NCI-H2107 treated with DMSO at 0.1 percent for 48 hours (cell line): Measurements from ENCODE around the gene PCK1.

ENCODE experiments used
- DNase-seq: peaks from one replicate; lab custom pipeline; 2025; ENCODE audit not compliant: unreplicated experiment; lab: John Stamatoyannopoulos, UW

The PCK1 gene

GRCh38 chr20:57559658-57560553, 1.0 kb upstream of the PCK1 start:
- no peak for DNase-seq

GRCh38 chr20:57561356-57562279, 708 bp downstream of the PCK1 start:
- no peak for DNase-seq

GRCh38 chr20:57562541-57563465, 1.9 kb downstream of the PCK1 start:
- no peak for DNase-seq

- DNase-seq, result no peak
Measured at GRCh38 chr20:57563522-57563921, 2.6 kb downstream of the PCK1 start.

- no peak for DNase-seq
Measured at GRCh38 chr20:57564180-57564802, 3.4 kb downstream of the PCK1 start.

GRCh38 chr20:57564951-57565642, 4.2 kb downstream of the PCK1 start:
- DNase-seq, result no peak

GRCh38 chr20:57566399-57566798, 5.5 kb downstream of the PCK1 start:
- no peak for DNase-seq

GRCh38 chr20:57566803-57567459, 6.0 kb downstream of the PCK1 start:
- DNase-seq, result no peak

GRCh38 chr20:57567471-57568079, 6.7 kb downstream of the PCK1 start:
- DNase-seq, result no peak

GRCh38 chr20:57568088-57568896, 7.4 kb downstream of the PCK1 start:
- DNase-seq, result no peak

- DNase-seq, result no peak
Measured at GRCh38 chr20:57568960-57569359, 8.1 kb downstream of the PCK1 start.

- no peak for DNase-seq
Measured at GRCh38 chr20:57570145-57570850, 9.4 kb downstream of the PCK1 start.

GRCh38 chr20:57570920-57571319, 10.0 kb downstream of the PCK1 start:
- DNase-seq, result no peak

- no peak for DNase-seq
Measured at GRCh38 chr20:57571782-57572416, 11.0 kb downstream of the PCK1 start.

- no peak for DNase-seq
Measured at GRCh38 chr20:57573242-57573641, 12.3 kb downstream of the PCK1 start.

GRCh38 chr20:57573894-57574293, 13.0 kb downstream of the PCK1 start:
- DNase-seq, result no peak

- no peak for DNase-seq
Measured at GRCh38 chr20:57574954-57575353, 14.0 kb downstream of the PCK1 start.
